NOMO-1 treated with dmso at 0.1 percent for 144 hours (cell line): ENCODE data around the gene MAP2K6.

Experiments
- DNase-seq: peaks from one replicate; lab custom pipeline; 2025; ENCODE audit not compliant: unreplicated experiment; lab: John Stamatoyannopoulos, UW

Gene MAP2K6

DNA sequence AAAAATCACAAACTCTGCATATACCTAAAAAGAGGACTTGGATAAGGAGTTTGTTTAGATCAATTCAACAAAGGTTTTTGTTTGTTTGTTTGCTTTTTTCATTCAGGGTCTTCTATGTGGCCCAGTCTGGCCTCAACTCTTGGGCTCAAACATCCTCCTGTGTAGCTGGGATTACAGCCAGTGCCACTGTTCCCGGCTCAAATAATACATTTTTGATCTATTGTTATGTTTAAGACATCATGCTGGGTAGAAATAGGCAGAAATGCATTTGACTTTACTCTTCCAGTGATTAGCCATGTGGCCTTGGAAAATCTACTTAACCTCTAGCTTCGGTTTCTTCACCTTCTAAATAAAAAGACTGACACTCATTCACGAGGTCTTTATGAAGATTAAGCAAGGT, 11.5 kb downstream of the MAP2K6 start:
- DNase-seq: no peak

DNA sequence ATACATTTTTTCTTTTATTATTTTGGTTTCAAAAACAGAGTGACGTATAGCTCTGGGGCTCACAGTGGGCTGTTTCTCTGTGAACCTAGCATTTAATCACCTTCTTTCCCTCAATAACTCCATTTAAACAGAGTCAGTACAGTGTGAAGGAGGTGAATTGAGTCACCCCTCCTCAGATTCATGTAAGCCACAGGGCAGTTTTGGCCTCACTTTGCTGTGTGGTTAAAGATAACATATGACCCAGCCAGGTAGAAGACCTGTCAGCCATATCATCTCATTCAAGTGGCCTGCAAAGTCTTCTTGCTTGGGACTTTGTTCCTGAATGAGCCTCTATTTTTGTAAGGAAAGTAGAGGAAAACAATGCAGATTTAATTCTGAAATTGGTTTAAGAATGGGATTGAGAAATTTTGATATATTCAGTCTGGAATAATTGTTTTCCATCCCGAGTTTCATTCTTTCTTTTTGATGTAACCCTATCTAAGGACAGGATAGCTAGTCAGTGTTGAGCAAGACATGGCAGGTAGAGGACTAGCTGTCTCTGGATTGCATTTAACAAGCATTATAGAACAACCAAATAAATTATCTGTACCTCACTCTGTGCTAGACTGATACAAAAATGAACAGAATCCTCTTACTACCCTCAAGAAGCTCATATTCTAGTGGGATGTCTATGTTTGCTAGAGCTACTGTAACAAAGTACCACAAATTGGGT, 13.1 kb downstream of the MAP2K6 start:
- no peak for DNase-seq

DNA sequence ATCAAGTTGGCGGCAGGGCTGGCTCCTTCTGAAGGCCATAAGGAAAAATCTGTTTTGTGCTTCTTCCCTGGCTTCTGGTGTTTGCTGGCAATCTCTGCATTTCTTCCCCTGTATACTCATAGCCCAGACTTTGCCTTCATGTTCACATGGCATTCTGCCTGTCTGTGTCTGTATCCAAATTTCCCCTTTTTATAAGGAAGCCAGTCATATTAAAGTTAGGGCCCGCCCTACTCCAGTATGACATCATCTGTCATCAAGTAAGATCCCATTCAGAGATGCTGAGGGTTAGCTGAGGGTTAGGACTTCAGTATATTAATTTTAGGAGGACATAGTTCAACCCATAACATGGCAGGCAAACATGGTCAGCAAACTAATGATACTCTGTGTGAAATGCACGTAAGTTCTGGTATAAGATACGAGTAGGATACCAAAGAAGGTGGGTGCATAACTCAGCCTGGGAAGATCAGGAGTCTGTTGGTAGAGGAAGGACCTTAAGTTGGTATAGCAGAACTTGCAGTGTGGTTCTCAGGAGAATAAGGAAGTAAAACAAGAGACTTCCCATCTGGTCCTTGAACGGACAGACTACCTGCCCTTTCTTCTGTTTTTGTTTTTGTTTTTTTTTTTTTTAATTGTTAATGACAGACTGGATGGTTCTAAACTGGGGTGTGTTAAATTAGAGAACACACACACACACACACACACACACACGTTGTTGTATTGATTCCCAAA, 13.9 kb downstream of the MAP2K6 start:
- no peak for DNase-seq

DNA sequence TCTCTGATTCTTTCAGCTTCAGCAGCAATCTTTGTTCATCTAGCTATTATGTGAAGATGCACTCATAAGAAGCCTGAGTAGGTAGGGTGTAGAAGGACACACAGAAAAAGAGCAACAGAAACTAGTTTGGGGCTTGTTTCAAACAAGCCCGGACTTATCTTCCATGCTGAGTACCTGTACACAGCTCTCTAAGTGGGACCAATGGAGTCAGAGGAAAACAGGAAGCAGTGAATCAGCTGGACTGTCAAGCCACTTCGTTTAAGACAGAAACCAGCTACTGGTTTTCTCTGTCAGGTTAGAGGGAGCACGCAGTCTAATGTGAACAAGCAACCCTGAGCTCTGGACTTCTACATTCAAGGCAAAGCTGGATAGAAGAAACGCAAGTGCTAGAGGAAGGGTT, 16.0 kb downstream of the MAP2K6 start:
- no peak for DNase-seq

DNA sequence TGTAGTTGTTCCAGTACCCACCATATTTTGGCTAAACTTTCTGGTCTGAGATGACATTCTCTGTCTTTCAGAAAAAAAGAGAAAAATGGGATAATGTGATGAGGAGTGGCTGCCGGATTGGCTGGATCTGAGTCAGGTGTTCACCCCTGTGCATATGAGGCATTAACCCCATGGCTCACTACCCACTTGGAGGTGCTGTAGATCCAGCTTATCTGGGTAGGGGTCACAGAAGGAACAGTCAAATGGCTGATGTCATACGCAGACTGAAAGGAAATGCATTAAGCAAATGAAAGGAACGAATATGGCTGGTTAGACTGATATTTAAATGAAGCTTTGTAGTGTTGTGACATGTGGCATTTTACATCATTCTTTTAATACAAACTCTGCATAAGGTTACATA, 17.3 kb downstream of the MAP2K6 start:
- no peak for DNase-seq

DNA sequence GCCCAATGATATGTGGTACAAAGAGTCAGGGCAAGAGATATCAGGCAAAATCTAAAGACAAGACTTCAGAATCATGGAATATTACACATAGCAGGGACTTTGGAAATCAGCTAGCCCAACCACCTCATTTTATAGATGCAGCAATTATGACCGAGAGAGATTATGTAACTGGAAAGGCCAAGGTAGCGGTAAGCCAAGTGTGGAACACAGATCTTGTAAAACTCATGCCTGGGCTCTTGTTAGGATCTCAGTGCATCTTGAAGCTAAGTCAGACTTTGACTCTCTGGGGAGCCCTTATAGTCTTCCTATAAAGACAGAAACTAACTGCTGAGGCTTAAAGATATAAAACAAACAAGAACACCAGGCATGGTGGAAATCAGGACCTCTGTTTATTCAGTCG, 18.6 kb downstream of the MAP2K6 start:
- DNase-seq: no peak

DNA sequence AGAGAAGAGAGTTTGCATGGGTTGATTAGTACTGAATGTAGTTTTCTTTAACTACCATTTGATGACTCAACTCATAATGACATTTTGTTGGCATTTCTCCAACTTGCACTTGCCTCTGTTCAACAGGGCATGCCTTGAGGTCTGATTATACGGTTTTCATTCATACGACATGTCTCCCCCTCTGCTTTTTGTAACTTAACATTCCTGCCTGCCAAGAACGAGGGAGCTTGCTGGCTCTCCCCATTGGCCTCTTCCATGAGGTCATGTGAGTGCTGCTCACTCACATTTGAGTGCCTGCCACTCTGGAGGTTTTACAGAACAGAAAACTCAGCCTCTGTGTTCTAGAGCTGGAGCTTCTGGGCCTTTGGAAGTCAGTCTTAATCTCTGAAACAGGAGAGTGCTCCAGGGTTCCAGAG, 19.7 kb downstream of the MAP2K6 start:
- DNase-seq: no peak

DNA sequence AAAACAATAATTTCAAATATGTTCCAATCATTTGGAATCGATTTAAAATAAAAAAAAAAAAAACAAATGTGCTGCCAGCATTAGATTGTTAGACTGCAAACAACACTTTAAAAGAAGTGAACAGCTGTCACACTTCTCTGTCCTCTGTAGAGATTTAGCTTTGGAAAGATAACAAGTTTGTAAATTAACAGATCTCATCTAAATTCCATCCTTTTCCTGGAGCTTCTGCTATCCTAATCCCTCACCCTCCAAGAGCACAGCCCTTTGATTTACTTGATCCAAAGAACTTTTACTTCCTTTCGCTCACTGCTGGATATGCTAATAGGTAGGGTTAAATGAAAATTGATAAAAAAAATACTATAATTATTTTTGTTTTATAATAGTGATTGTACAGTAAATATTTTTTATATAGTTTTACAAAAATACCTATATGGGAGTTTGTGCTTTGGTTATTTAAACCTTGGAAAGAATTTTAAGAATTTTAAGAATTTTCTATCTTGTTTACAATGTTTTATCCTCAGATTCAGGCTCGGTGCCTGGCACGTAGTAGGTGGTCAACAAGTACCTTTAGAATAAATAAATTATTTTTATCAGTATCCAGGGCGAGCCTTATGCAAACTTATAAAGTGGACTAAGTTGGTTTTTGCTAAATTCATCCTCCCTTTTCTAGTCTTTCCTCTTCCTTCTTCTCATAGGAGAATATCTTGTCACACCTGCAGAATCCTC, 21.6 kb downstream of the MAP2K6 start:
- DNase-seq: no peak

DNA sequence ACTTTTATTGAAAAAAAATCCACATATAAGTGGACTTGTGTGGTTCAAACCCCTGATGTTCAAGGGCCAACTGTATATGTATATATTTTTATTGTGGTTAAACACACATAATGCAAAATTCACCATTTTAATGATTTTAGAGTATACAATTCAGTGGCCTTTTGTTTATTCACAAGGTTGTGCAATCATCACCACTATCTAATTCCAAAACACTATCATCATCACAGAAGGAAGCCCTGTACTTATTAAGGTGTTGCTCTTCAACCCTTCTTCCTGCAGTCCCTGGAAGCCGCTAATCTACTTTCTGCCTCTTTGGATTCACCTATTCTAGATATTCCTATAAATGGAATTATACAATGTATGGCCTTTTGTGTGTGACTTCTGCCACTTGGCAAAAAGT, 23.0 kb downstream of the MAP2K6 start:
- no peak for DNase-seq

DNA sequence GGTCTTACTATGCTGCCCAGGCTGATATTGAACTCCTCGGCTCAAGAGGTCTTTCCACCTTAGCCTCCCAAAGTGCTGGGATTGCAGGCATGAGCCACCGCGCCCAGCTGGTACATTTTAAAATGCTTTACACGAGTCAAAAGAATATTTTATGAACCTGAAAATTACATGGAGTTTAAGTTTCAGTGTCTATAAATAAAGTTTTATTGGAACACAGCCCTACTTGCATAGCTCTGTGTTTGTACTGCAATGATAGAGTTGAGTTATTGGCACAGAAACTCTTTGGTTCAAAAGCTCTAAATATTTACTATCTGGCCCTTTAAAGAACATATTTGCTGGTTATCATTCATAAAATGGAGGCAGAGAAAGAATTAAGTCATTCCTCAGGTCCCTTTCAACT, 24.3 kb downstream of the MAP2K6 start:
- DNase-seq: no peak

DNA sequence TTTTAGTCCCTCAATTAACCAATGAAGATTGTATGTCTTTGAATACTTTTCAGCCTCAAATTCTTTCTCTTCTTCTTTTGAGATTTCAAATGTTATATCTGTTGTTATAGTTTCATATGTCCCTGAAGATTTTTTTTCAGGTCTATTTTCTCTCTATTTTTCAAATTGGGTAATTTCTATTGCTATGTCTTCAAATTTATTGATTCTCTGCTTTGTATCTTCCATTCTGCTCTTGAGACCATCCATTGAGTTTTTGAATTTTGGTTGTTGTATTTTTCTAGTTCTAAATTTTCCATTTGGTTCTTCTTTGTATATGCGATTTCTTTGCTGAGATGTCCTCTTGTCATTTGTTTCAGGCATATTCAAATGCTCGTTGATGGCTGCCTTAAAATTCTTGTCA, 26.7 kb downstream of the MAP2K6 start:
- DNase-seq: no peak

DNA sequence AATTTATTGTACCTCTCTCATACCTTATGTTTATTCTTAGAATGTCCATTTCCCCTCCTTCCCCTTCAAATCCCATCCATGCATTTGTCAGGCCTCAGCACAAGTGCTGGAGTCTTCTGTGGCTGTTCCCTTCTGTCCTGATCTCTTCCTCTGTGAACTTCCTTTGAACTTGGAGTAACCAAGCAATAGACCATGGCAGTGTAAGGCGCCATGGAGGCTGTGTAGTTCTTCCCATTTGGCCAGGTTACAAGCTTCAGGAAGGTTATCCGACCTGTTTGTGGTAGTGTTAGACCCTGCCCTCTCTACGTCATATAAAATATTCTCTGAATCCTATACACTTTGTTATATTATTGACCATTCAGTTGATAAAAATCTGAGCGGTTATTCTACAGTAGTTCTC, 28.6 kb downstream of the MAP2K6 start:
- no peak for DNase-seq

DNA sequence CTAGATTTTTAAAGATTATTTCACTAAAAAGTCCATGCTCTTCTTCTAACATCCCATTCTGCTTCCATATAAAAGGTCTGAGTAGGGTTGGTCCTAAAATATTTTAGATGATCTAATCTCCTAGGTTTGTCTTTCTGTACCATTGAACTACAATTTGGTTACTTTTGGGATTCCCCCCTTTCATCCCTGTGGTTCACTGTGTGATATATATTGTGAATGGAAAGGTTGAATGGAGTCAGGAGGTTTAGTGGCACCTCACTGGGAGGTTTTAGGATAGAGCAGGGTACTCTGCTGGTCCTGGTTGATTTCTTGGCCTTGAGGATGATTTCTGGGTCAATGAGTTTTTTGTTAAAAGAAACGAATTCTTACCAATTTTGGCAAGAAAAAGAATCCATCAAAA, 29.5 kb downstream of the MAP2K6 start:
- no peak for DNase-seq

DNA sequence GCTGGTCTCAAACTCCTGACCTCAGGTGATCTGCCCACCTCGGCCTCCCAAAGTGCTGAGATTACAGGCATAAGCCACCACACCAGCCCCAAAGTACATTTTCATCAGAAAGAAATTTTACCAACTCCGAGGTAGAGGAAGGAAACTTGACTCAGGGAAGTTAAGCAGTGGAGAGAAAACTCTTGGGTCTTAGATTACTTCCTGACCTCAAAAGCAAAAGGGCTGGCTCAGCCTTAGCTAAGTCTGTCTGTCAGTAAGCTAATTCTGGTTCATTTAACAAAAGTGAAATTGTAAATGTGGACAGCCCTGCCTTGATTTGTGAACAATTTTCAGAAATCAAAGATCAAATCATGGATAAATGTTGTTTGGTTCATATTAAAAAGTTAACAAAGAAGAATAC, 30.6 kb downstream of the MAP2K6 start:
- DNase-seq: no peak

DNA sequence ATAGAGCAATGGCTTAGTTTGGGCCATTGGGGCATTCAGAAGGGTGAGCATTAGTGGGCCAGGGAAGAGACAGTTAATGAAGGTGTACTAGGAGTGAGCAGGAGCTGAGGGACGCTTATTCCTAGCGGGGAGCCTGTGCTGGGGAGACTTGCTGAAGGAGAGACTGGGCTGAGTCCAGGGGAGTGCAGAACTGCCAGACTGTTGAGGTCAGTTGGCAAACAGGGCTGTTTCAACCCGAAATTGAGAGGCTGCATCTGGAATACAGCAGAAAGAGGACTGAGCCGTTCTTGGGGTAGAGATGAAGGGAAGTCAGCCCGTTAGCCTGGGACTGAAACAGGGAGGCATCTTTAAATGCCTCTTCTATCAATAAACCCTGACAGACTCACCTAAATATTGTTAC, 33.2 kb downstream of the MAP2K6 start:
- no peak for DNase-seq

DNA sequence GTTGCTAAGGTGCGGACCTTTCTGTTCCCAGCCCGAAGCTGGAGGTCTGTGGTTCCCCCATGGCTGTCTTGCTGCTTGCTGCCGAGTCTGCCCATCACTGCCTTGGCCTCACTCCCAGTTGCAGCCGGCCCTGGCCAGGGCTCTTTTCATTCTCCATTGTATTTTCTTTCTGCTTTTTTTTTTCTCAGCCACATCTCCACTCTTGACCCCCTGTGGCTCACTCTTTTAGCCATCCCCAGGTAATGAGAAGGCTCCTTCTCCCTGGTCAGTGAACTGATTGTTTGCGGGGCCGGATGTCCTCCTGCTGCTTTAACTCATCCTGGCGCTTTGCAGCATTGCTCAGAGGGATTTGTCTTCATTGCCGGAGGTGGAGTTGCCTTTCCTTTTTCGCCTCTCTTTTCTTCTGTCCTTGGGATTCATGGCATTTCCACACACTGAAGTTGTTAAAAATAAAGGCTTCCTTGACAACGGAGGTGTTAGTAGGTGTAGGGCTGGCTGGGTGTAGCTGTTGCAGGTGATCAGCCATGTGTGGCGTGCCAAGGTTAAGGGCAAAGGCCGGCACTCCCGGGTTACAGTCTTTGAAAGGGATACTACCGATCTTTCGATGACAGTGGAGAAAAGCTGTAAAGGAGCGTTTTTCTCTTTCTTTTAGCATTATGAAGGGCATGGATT, 34.1 kb downstream of the MAP2K6 start:
- DNase-seq: no peak

DNA sequence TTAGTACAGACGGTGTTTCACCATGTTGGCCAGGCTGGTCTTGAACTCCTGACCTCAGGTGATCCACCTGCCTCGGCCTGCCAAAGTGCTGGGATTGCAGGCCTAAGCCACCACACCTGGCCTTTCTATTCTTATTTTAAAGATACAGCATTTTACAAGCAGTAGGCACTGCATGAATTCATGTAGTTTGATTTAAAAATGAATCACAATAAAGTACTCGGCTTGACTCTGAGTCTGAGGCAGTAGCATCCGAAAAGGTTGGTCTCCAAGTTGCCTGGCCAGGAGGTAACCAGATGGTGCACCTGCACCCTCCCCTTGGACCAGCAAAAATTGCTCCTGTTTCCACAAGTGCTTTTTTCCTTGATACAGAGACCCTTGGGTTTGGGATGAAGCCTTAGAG, 35.6 kb downstream of the MAP2K6 start:
- no peak for DNase-seq

DNA sequence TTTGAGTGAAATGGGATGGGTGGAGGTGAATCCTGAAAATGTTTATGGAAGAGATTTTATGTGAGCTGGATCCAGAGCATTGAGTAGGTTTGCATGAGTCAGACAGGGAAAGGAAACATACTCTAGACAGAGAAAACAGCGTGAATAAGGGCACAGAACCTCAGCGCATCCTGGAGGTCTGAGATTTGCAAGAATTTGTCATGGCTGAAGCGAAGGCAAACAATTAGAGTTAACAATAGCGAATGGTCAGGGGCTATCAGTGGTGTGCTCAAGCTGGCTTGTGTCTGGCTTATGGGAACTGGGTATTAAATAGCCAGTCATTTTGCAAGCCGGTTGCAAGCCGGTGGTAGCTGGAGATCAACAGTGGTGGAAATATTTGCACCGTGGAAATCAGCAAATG, 36.4 kb downstream of the MAP2K6 start:
- DNase-seq: no peak

DNA sequence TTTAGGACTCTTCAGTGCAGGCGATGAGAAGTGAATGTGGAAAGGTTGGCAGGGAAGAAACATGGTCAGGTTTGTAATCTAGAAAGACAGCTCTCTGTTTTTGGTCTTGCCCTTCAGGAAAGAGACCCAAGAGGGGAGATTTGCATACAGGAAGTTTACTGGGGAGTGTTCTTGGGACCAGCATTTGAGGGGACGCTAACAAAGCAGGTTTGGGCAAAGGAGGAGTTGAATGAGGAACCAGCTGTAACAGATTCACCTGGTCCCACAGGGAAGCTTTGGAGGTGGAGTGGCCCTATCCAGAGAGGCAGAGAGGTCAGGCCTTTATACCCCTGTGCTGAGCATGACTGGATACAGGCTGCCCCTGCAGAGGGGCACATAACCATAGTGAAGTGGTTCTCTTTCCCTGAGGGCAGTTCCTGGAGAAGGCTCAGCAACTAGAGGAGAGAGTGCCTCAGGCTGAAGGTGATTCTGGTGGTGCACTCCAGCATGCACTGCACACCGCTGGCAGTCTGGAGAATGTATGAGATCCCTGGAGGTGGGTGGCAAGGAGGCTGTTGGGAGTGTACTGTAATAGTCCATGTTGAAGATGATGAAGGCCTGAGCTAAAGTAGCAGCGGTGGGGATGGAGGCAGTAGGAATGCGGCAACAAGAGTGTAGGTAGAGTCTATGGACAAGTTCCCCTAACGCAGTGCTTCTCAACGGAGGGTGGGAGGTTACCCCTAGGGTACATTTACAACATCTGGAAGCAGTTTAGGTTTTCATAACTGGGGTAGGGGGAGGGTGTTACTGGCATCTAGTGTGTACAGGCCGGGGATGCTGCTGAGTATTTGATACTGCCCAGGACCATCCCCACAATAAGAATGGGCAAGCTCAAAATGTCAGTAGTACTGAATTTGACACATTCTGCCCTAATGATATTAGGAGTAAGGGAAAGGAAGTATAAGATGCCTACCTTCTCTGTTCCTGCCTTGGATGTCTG, 37.2 kb downstream of the MAP2K6 start:
- DNase-seq: no peak

DNA sequence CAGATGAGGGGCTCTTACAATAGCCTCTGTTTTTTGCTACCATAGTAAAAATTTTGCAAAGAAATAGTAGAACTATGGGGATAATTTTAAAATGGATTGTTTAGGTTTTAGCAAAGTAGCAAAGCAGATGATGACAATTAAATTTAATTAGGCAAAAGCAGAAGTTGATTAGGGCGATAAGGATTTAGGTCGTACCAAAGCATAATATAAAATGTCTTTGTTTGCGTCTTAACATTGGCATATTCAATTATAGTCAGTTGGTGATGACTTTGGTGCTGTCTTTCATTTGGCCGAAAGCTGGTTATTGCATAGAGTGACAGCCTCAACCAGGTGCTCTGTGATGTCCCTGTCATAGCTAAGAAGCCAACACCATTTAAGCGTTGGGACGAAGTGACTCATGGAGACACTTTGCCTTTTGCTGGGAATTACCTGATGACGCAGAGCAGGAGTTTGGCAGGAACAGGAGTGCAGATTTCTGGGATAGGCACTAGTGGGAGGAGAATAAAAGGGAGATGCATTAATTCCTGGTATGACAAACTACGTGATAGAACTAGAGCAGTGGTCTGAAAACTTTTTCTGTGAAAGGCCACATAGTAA, 38.3 kb downstream of the MAP2K6 start:
- no peak for DNase-seq
